Neural progenitor cell (in vitro differentiated cells): ENCODE results near the gene CYP4F3.

ENCODE experiments used
- CTCF ChIP-seq: fragments of 200-600 bp; sonication (generic); IDR thresholded peaks from 2 replicates; pipeline ENCODE4 v1.5.1; 2017; ENCODE audit warnings: antibody characterized with exemption, mild to moderate bottlenecking
- EZH2 ChIP-seq: fragments of 200-600 bp; sonication (generic); IDR thresholded peaks from 2 replicates; pipeline ENCODE4 v1.6.1; 2017; ENCODE audit warnings: antibody characterized with exemption, mild to moderate bottlenecking, moderate library complexity
- EZH2phosphoT487 ChIP-seq: fragments of 200-600 bp; sonication (generic); IDR thresholded peaks from 2 replicates; pipeline ENCODE4 v1.6.1; 2017; ENCODE audit warnings: antibody characterized with exemption

DNA sequence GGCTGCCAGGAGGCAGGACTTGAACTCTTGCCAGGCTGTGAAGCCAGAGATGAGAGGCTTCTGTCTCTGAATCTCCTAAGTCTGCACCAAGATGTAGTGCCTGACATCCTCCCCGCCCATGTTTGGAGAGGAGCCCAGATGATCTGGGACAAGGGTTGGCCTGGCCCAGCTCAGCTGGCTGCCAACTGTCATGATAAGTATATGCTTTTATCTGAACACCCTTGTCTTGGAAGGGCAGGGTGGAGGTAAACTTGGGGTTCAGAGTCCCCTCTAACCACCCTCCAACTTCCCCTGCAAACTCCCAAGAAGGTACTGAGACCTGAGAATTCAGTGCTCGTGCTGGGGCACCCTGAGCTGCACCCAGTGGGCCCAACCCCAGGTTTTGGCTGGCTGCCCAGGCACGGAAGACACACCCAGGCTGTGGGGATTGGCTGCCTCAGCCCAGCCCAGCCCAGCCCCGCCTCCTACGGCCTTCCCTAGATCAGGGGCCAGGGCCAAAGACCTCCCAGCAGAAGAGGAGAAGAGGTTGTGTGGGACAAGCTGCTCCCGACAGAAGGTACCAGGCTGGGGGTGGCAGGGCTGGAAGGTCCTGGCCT lies 32.0 kb downstream of the CYP4F3 start, which contains the start of gene CYP4F12:
- TF ChIP-seq CTCF (no peak), EZH2phosphoT487 (no peak), EZH2 (no peak)
